Effector memory CD8-positive, alpha-beta T cell (primary cell): ENCODE measurements around the gene TMOD3.

Experiments used
- ATAC-seq: fragments of 150-1000 bp; cut with Tn5 transposase; replicated peaks from 2 replicates; pipeline ENCODE4 v1.10.0; 2021; ENCODE audit warnings: mild to moderate bottlenecking, moderate library complexity
- DNase-seq, 3 experiments: peaks; one replicate each; pipeline ENCODE4 v3.0.0; 2021
- H3K27ac Mint-ChIP-seq, 2 donors: one replicate each; pipeline ENCODE4 v1.8.0; 2022; ENCODE audit warnings: mild to moderate bottlenecking in 2 of 2, mixed read lengths in 2 of 2, moderate library complexity in 2 of 2
- H3K27me3 Mint-ChIP-seq, 2 donors: one replicate each; pipeline ENCODE4 v1.8.0; 2022; ENCODE audit warnings: mixed read lengths in 2 of 2
- H3K36me3 Mint-ChIP-seq: one replicate; pipeline ENCODE4 v1.8.0; 2022; ENCODE audit warnings: mild to moderate bottlenecking, moderate library complexity, mixed read lengths; ENCODE audit not compliant: insufficient read depth
- H3K4me1 Mint-ChIP-seq, 2 donors: one replicate each; pipeline ENCODE4 v1.8.0; 2022; ENCODE audit warnings: low read depth in 2 of 2, mixed read lengths in 2 of 2
- H3K4me3 Mint-ChIP-seq, 2 donors: one replicate each; pipeline ENCODE4 v1.8.0; 2022; ENCODE audit warnings: mild to moderate bottlenecking in 2 of 2, mixed read lengths in 2 of 2, moderate library complexity in 2 of 2
- H3K9me3 Mint-ChIP-seq, 2 donors: one replicate each; pipeline ENCODE4 v1.8.0; 2022; ENCODE audit warnings: mixed read lengths in 2 of 2

The TMOD3 gene

DNA sequence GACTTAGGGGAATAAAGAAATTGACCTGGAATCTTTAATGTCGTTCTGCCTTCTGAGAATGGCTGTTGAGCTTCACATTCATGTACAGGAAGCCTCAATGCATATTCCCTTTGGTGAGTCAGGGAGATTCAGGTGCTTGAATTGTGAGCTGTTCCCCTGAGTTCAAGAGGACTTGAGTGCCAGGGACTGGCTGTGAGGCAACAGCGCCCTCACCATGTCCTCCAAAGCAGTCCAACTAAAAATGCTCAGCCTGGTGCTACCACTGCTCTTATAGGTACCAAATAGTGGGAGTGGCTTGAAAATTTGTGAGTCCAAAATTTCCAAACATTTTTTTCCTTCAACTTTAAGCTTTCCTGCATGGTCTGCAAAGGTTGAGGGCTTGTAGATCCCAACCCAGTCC lies 88.0 kb downstream of the TMOD3 start:
- Mint-ChIP-seq H3K27me3 (no peaks in the 10 kb centered on the region), H3K4me1 (peaks cover 0 to 2% of the 10 kb centered on the region in 2 donors), H3K4me3 (no peak overlapping the region), H3K9me3 (no peaks in the 10 kb centered on the region), H3K27ac (no peak overlapping the region), H3K36me3 (peaks cover 57% of the 10 kb centered on the region)
- DNase-seq (no peak), ATAC-seq (no peak)

DNA sequence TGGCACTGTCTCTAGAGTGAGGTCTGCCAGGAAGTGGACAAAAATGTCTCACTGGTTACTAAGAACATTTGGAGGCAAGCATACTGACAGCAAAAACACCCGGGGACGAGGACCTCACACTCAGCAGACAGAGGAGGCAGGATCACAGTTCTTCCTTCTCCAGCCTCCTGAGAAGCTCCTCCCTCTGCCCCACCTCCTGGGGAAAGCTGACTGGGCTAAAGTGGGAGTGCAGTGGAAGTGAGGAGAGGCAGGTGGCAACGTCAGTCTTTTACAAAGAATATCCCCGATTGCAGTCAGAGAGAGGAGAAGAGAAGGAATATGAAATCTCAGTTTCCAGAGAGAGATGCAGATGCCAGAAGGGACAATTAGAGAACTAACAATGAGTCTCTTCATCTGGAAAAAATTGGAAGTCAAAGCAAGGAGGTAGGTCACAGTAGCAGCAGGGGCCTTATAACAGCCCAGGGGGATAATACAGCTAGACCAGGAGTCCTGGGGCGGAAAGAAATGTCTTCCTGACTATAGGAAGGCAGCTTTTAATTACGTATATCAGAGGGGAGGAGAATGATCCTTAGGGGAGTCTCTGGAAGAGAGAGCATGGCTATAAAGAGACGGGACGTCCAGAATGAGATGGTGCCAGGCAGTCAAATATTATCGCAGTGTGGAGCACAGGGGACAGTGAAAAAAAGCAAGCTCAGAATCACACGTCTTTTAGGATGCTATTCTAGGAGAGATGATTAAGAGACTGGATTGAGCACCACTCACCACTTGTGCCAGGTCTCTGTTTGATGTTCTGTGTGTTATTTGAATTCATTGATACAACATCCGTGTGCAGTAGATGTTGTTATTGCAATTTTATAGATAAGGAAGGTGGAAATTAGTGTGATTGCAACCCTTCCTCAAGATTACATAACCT lies 95.0 kb downstream of the TMOD3 start:
- peaks cover 38% of the 10 kb centered on the region for H3K36me3 Mint-ChIP-seq
- peaks cover 0 to 2% of the 10 kb centered on the region in 2 donors for H3K4me1 Mint-ChIP-seq
- H3K27me3 Mint-ChIP-seq, result no peaks in the 10 kb centered on the region
- ATAC-seq (no peak), DNase-seq (no peak)
- no peak overlapping the region for H3K4me3 Mint-ChIP-seq
- peak overlapping the region in 1 of 2 donors; percentile 7 for H3K27ac Mint-ChIP-seq
- no peaks in the 10 kb centered on the region for H3K9me3 Mint-ChIP-seq

DNA sequence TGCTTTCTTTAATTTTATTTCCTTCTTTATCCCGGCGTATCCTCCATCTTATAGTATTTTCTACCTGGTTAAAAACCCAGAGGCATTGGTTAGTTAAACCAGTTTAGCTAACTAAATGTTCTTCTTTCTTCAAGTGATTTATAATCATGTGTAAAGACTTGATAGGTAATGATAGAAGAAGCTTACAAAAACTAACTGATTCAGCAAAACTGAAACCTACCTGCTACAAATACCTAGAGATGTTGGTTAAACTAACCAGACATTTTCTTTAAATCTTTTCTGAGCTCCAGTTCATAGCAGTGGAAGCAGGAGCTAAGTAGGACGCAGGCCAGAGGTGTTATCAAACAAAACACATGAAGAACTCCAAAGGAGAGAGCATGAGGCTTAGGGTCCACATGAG lies 97.4 kb downstream of the TMOD3 start:
- Mint-ChIP-seq H3K36me3 (peaks cover 27% of the 10 kb centered on the region), H3K27ac (peak overlapping the region in 1 of 2 donors; percentile 13), H3K4me1 (no peaks in the 10 kb centered on the region), H3K9me3 (no peaks in the 10 kb centered on the region), H3K27me3 (no peaks in the 10 kb centered on the region), H3K4me3 (no peak overlapping the region)
- no peak for DNase-seq
- ATAC-seq, result no peak

DNA sequence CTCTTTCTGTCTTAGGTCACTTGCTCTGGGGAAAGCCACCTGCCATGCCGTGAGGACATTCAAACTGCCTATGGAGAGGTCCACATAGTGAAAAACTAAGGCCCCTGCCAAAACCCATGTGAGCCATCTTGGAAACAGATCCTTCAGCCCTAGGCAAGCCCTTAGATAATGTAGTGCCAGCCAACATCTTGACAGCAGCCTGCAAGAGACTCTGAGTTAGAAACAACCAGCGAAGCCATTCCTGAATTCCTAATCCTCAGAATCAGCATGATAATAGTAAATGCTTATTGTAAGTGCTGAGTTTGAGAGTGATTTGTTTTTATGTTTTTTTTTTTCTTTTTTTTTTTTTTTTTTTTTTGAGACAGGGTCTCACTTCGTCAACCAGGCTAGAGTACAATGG lies 101.6 kb downstream of the TMOD3 start:
- H3K27me3 Mint-ChIP-seq, result no peaks in the 10 kb centered on the region
- peaks cover 16% of the 10 kb centered on the region for H3K36me3 Mint-ChIP-seq
- no peak for DNase-seq
- no peak for ATAC-seq
- no peaks in the 10 kb centered on the region for H3K4me1 Mint-ChIP-seq
- no peak overlapping the region for H3K4me3 Mint-ChIP-seq
- H3K9me3 Mint-ChIP-seq, result no peaks in the 10 kb centered on the region
- H3K27ac Mint-ChIP-seq, result no peak overlapping the region

DNA sequence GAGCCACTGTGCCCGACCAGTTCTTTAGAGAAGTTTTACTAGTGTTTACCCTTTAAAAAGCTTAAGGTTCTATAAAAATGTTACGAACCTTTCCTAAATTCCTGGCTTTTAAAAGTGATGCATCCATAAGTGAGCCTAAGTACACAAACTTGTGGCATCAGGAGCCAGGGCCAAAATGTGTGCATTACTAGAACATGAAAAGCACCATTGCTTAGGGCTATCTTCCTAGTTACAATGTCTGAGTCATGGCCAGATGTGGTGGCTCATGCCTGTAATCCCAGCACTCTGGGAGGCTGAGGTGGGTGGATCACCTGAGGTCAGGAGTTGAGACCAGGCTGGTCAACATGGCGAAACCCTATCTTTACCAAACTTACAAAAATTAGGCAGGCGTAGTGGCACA lies 102.2 kb downstream of the TMOD3 start:
- ATAC-seq (no peak), DNase-seq (no peak)
- H3K9me3 Mint-ChIP-seq, result no peaks in the 10 kb centered on the region
- no peak overlapping the region for H3K4me3 Mint-ChIP-seq
- H3K27me3 Mint-ChIP-seq, result no peaks in the 10 kb centered on the region
- no peaks in the 10 kb centered on the region for H3K4me1 Mint-ChIP-seq
- peaks cover 20% of the 10 kb centered on the region for H3K36me3 Mint-ChIP-seq
- no peak overlapping the region for H3K27ac Mint-ChIP-seq

DNA sequence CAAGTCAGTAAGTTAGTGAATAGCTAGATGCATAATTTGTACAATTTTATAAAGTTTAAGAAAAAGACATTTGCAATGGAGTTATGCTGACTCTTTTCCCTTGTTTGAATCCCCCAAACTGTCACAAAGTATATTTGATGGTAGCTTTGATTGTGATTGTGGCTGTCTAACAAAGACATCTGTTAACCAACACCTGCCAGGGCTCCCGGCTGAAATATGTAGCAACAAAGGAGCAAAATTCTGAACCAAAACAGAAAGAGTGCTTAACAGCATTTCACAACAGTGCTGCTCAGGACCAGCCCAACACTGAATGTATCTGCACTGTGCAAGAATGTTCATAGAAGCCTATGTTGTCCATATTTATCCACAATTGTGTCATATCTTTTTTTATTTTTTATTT lies 102.7 kb downstream of the TMOD3 start:
- H3K27me3 Mint-ChIP-seq, result no peaks in the 10 kb centered on the region

DNA sequence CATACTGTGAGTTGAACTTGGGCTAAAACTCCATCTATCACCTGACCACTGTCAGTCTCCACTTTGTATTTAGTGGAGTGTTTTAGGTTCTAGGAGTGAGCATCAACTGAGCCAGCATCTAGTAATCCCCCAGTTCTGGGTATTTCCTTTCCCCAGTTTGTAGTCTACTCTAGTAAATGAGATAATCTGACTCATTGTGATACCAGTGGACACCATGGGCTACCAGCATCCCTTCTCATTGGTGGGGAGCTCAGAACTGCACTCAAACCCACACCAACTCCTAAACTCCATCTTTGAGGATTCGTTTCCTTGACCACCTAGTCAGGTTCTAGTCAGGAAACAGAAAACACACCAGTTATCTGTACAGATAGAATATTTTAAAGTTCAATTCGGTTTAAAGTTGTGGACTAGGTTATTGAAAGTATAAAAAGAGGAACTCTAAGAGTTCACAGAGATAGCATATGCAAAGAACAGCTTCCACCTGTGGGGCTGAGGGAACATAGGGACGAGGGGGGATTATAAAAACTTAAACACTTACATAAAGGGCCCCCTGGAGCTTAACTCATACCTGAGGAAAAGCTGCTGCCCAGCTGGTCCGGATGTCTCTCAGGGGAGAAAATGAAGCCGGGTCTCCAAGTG lies 106.1 kb downstream of the TMOD3 start:
- no peaks in the 10 kb centered on the region for H3K9me3 Mint-ChIP-seq
- H3K4me1 Mint-ChIP-seq, result no peaks in the 10 kb centered on the region
- peak overlapping the region; percentile 57 to 82 for H3K27ac Mint-ChIP-seq
- DNase-seq (no peak), ATAC-seq (no peak)
- peaks cover 27% of the 10 kb centered on the region for H3K36me3 Mint-ChIP-seq
- H3K4me3 Mint-ChIP-seq, result no peak overlapping the region
- H3K27me3 Mint-ChIP-seq, result no peaks in the 10 kb centered on the region

More for the DNA sequence above, 102.7 kb downstream of the TMOD3 start:
- H3K4me3 Mint-ChIP-seq, result no peak overlapping the region
- H3K27ac Mint-ChIP-seq, result no peak overlapping the region
- H3K36me3 Mint-ChIP-seq, result peaks cover 25% of the 10 kb centered on the region
- ATAC-seq, result no peak
- DNase-seq, result no peak
- H3K4me1 Mint-ChIP-seq, result no peaks in the 10 kb centered on the region
- H3K9me3 Mint-ChIP-seq, result no peaks in the 10 kb centered on the region

DNA sequence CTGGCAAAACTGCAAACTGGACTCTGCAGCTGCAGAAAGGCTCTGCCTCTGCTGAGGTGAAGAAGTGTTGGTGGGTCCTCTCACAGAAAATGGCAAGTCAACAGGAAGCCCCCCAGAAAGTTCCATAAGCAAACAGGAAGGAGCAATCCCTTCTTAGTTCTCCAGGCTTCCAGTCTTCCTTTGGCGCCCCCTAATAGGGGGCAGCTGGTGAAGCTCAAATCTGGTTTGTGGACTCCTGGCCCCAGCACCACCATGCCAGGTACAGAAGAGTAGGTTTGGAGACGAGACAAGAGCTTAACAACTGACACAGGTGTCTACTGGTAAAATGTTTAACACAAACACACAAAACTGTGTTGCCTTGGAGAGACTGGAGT lies 106.6 kb downstream of the TMOD3 start:
- no peak for DNase-seq
- H3K27ac Mint-ChIP-seq, result peak overlapping the region; percentile 57 to 82
- no peaks in the 10 kb centered on the region for H3K27me3 Mint-ChIP-seq
- no peak for ATAC-seq
- H3K4me1 Mint-ChIP-seq, result no peaks in the 10 kb centered on the region
- H3K9me3 Mint-ChIP-seq, result no peaks in the 10 kb centered on the region
- no peak overlapping the region for H3K4me3 Mint-ChIP-seq
- peaks cover 31% of the 10 kb centered on the region for H3K36me3 Mint-ChIP-seq

DNA sequence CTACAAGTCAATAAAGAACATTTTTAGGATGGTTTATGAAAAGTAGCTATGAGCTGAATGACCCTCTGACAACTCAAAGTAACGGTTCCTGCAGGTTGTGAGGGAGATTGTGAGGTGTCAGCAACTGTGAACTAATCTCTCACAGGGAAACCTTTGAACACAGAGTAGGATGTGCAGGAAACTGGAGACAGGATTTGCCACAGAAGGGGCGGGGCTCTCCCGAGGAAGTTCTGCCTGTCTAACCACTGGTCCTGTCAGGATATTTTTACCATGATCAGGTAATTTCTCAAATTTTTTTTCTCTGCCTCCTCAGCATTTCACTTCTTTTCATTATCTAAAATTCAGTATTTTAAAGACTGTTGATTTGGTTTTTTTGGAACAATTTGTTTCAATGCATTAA lies 108.8 kb downstream of the TMOD3 start:
- no peaks in the 10 kb centered on the region for H3K27me3 Mint-ChIP-seq
- DNase-seq (no peak), ATAC-seq (no peak)
- H3K4me1 Mint-ChIP-seq, result peaks cover 5 to 8% of the 10 kb centered on the region in 2 donors
- peaks cover 44% of the 10 kb centered on the region for H3K36me3 Mint-ChIP-seq
- H3K4me3 Mint-ChIP-seq, result no peak overlapping the region
- no peaks in the 10 kb centered on the region for H3K9me3 Mint-ChIP-seq
- H3K27ac Mint-ChIP-seq, result no peak overlapping the region

DNA sequence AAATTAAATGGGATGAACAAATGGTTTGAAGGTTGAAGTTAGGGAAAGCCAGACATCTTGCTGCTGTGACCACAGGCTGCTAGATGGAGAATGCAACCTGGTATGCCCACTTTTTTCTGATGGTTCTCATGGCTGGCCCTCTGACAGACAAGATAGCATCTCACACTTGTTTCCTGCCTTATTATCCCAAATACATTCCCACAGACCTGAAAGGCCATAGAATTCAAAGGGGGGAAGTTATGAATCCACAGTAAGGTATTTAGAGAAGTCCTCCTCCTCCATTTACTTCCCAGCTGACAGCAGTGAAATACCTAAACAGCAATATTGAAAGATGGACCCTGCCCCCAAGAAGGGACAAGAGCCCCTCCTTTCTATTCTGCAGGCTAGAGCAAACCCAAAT lies 109.8 kb downstream of the TMOD3 start:
- Mint-ChIP-seq H3K27me3 (no peaks in the 10 kb centered on the region), H3K27ac (peak overlapping the region; percentile 19 to 38), H3K9me3 (no peaks in the 10 kb centered on the region), H3K4me3 (no peak overlapping the region), H3K36me3 (peaks cover 51% of the 10 kb centered on the region), H3K4me1 (peaks cover 5 to 8% of the 10 kb centered on the region in 2 donors)
- ATAC-seq, result no peak
- no peak for DNase-seq

DNA sequence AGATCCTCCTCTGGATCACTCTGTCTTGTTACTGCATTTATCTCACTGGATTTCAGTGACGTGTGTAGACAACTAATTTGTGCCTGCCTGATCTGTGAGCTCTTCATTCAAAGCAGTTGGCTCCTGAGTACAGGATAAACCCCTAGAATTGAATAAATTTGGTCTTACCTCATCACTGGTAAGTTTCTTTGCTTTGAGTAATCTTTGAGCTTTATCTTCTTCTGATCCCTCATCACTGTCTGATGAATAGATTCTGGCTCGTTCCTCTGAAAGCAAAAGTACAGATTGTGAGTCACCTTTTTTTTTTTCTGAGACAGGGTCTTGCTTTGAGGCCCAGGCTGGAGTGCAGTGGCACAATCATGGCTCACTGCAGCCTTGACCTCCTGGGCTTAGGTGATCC lies 117.7 kb downstream of the TMOD3 start:
- ATAC-seq, result no peak
- Mint-ChIP-seq H3K27ac (peak overlapping the region in 1 of 2 donors; percentile 38), H3K4me3 (no peak overlapping the region)

DNA sequence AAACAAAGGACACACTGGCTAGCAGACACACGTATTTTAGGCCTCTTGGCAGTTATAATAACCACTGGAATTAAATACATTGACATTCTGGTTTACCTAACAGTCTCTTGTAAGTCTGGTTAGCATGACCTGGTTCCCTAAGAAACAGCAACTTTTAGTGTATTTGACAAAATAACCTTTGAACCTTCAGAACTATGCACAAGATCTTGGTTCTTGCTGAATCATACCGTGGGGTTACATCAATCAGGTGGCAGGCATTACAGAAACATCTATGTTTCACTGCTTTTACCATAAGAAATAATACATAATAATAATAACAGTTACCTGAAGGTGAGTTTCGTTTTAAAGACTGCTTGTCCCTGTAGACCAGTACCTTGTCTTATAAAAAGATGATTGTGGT lies 123.4 kb downstream of the TMOD3 start:
- no peaks in the 10 kb centered on the region for H3K4me1 Mint-ChIP-seq
- H3K36me3 Mint-ChIP-seq, result peaks cover 80% of the 10 kb centered on the region
- H3K4me3 Mint-ChIP-seq, result no peak overlapping the region
- H3K27ac Mint-ChIP-seq, result peak overlapping the region in 1 of 2 donors; percentile 62
- no peaks in the 10 kb centered on the region for H3K27me3 Mint-ChIP-seq
- DNase-seq (no peak), ATAC-seq (no peak)
- no peaks in the 10 kb centered on the region for H3K9me3 Mint-ChIP-seq

More for the DNA sequence above, 117.7 kb downstream of the TMOD3 start:
- Mint-ChIP-seq H3K36me3 (peaks cover 80% of the 10 kb centered on the region), H3K9me3 (no peaks in the 10 kb centered on the region), H3K27me3 (no peaks in the 10 kb centered on the region), H3K4me1 (peaks cover 3 to 5% of the 10 kb centered on the region in 2 donors)
- no peak for DNase-seq

DNA sequence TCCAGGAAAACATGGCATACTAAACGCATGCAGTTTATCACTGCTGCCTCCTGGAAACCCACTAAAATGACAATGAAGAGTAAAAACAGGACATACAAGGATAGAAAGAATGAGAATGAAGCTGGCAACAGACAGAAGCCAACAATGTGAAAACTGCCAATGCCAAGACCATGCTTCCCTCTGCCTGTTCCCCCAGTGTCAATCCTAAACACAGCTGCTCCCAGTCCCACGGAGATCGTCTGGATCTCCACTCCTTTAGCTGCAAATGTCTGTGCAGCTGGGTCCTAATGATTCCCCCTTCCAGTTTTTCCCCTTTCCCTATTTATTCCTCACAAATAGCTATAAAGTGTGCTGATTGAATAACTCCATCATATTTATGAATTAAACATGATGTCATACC lies 126.1 kb downstream of the TMOD3 start:
- DNase-seq (no peak), ATAC-seq (no peak)
- Mint-ChIP-seq H3K4me3 (no peak overlapping the region), H3K9me3 (no peaks in the 10 kb centered on the region), H3K27me3 (no peaks in the 10 kb centered on the region), H3K27ac (no peak overlapping the region), H3K36me3 (peaks cover 79% of the 10 kb centered on the region), H3K4me1 (no peaks in the 10 kb centered on the region)
